ENCODE results near the gene SLC35A5.

SLC35A5 gene

DNA sequence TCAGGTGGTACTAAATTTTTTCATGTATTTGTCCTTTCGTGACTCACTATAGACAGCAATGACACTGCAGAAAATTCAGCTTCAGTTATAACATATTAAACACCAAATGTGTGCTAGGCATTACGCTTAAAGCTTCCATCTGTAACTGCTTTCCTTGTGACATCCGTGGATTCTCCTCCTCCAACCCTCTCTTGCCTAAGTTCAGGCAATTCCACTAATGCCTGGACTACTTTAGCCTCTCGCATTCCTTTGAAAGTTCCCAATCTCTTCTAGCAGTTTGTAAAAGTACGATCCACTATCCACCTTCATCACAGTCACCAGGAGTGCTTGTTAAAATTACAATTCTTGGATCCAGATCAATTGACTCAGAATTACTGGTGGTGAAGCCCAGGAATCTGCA lies 61.4 kb downstream of the SLC35A5 start:
- FAIRE-seq: no peak
- DNase-seq (ENCODE audit: low spot score): no peak

DNA sequence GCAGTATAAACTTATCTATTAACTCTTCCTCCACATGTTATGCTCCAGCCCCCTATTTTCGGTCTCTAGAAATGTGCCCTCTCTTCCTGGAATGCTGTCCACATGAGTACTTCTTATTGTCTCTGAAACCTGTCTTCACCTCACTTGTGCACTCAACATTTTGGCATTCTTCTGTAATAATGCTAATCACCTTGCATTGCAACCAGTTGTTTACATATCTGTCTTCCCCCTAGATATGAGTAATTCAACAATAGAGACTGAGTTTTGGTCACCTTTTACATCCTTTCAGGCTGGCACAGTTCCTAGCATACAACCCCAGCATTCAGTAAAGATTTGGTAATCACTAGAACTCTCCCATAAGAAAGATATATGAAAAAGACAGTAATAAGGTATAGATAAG lies 61.9 kb downstream of the SLC35A5 start:
- DNase-seq (ENCODE audit: low spot score) (no peak), FAIRE-seq (no peak)

DNA sequence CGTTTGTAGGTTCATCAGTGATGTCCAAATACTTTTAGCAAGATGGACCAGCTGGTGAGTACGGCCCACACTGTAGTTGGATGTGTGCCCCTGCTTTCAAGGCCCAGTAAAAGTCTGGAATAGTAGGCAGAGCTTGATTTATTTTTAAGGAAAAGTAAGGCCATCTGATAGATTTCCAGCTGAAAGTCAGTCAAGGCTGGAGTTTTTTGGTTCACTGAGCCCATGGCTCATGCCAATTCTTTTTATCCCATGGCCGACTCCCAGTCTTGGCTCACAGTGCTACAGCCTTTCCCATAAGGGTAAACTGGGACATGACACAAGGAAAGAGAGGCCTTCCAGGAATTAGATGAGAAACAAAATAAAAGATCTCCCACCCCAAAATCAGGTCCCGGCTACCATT lies 65.6 kb downstream of the SLC35A5 start:
- no peak for FAIRE-seq

DNA sequence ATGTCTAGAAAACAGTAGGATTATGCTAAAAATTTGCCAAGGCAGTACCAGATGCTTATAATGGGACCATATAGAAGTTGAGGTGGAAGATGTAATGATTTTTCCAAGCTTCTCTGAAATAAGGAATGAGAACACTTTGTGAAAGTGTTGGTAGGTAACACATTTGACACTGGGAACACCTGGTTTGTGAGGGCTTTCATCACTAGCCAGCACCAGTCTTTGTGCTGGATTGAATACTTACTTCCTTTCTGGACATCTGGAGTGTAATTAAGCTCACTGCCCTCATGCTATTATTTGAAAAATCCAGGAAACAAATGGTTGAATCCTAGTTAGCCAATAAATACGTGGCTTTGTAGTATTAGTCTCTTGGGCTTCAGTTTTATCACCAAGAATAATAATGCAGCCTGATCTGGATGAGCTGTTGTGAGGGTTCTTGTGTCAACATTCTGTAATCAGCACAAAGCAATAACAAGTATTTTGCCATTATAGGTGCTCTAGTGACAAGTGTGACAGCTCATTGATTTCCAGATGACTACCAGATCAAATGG lies 66.1 kb downstream of the SLC35A5 start:
- no peak for DNase-seq (ENCODE audit: low spot score)
- FAIRE-seq: no peak

More for the DNA sequence above, 65.6 kb downstream of the SLC35A5 start:
- DNase-seq (ENCODE audit: low spot score): no peak

DNA sequence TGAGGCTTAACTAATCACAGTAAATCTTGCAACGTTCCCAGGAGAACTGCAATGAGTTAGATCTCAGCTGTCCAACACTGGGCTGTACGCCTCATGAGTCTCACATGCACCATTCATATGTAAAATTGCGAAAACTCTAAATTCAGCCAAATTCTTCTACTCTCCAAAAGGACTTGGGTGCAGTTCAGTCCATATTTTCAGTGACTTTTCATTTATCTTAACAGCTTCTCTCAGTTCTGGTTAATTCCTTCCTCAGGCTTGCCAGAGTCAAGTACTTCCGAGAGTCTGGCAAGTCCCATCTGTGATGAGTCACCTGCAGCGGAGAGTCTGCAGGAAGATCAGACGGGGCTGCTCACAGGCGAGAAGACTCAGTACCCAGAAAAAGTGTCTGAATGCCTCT lies 67.6 kb downstream of the SLC35A5 start:
- DNase-seq (ENCODE audit: low spot score) (peak; percentile 77), FAIRE-seq (peak; percentile 27)

DNA sequence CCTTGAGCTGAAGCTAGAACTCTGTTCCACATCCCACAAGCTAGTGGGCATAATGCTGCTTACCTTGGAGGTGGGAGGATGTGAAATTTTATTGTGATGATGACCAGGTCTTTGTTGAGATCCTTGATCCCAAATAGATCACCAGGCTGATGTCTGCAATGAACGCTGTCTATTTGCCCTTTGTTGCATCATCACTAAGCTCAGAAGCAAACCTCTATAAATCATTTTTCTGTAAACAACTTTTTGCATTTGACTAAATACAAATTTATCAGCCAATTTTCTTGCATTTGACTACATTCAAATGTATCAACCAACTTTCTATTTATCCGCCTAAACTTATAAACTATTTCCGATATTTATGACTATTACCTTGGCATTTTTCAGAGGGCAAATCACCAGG lies 69.4 kb downstream of the SLC35A5 start:
- FAIRE-seq: no peak
- no peak for DNase-seq (ENCODE audit: low spot score)

DNA sequence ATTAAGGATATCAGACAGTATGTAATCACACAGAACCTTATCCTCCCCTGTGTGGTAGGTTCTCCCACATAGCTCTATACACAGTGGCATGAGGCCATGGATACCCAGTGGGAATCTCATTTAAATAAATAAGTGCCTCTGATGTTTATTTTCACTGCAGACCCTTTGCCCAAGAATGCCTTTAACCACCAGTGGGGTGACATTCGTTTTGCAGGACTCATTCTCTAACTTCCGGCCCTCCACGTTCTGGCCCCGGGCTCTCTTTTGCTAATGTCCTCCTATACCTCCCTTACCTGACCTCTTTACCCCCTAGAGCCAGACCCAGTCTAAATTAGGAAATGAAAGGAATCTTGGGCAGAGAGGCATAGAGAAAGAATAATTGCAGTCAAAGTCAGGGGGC lies 70.8 kb downstream of the SLC35A5 start:
- DNase-seq (ENCODE audit: low spot score): no peak
- no peak for FAIRE-seq

DNA sequence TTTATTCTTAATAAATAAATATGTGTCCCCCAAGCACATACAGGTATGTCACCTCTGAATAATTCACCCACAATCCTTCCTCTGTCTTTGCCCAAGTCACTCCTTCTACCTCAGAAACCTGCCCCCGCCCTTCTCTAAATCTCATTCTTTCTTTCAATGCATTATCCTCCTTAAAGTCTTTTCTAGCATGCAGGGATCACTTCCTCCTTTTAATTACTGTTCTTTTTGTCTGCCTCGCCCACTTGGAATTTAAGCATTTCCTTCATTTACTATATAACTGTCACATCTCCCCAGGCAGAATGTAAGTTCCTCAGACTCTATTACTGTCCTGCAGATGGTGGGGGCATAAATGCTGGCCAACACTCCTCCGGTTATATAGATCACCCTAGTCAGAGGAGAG lies 71.3 kb downstream of the SLC35A5 start:
- no peak for DNase-seq (ENCODE audit: low spot score)
- FAIRE-seq: no peak

DNA sequence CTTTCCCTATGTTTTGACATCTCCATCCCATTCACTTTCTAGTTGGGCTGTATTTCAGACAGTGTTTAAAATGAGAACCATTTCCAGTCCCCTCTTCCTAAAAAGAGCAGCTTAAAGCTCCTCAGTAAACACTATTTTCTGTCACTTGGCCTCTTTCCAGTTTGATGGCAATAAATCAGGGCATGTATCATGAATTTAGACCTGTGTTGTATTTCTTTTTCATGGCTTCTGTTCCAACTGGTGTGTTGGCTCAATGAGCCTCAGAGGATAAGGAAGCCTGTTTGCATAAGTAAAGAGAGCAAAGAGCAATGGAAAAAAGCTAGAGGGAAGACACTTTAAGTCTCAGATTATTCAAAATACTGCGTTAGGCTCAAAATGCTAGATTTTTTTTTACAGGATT lies 71.9 kb downstream of the SLC35A5 start:
- DNase-seq (ENCODE audit: low spot score) (no peak), FAIRE-seq (no peak)

DNA sequence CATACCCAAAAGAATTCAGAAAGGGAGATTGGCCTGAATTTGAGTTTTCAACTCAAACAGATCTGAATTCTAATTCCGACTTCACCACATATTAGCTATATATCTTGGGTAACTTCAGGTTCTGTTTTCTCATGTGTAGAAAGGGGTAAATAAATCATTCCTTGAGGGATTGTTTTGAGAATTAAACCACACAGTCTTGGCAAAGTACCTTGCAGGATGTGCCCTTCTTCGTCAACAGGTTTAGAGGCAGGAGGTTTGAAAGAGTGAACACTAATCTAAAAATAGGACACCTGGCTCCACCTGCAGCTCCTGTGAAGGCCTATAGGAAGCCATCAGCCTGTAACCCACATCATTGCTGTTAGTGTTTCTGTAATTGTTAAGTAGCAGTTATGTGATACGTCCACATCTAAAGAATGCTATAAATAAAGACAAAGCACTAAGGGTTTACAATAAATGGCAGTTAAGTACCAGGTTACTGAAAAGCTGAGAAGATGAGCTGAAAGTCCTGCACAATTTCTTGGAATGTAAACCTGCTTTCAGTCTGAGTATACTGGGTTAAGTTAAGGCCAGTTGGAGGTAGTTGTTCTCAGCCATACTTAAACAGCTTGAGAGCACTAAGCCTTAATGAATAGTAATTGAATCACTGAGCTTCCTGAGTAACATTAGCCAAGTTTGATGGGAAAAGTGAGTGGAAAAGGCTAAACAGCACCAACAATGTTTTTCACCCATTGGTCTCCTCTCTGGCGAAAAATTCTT lies 73.1 kb downstream of the SLC35A5 start:
- DNase-seq (ENCODE audit: low spot score): no peak
- FAIRE-seq: no peak

All from urothelium cell line (cell line).